ENCODE measurements around the gene CBX4. TPM values are rescaled to one million over a fixed set of nuclear protein-coding genes. Genes with fewer than 3 reads are reported as not detected.

Gene CBX4
- total RNA-seq, 1 donor from 2014 or later = 6.8 TPM

- H3K27ac Mint-ChIP-seq (ENCODE audit: unreplicated experiment) = no peak overlapping the region
- H3K27me3 Mint-ChIP-seq (ENCODE audit: unreplicated experiment) = peaks cover 42% of the 10 kb centered on the region
- H3K4me1 Mint-ChIP-seq (ENCODE audit: unreplicated experiment) = peaks cover 9% of the 10 kb centered on the region
- H3K4me3 Mint-ChIP-seq (ENCODE audit: unreplicated experiment) = peak overlapping the region; percentile 56
- H3K36me3 Mint-ChIP-seq (ENCODE audit: low read depth, unreplicated experiment) = no peaks in the 10 kb centered on the region
- no peak for TF ChIP-seq CTCF (IDR thresholded peaks at IDR 0.05; ENCODE audit: unreplicated experiment)
- no peaks in the 10 kb centered on the region for H3K9me3 Mint-ChIP-seq (ENCODE audit: unreplicated experiment)
- DNase-seq (ENCODE audit: low spot score) = no peak
Observed at GRCh38 chr17:79811868-79812352, 27.3 kb downstream of the CBX4 start.

GRCh38 chr17:79811011-79811867 lies 28.0 kb downstream of the CBX4 start:
- Mint-ChIP-seq H3K27ac (ENCODE audit: unreplicated experiment) (no peak overlapping the region), H3K9me3 (ENCODE audit: unreplicated experiment) (no peaks in the 10 kb centered on the region), H3K4me1 (ENCODE audit: unreplicated experiment) (peaks cover 9% of the 10 kb centered on the region), H3K4me3 (ENCODE audit: unreplicated experiment) (peak overlapping the region; percentile 56), H3K27me3 (ENCODE audit: unreplicated experiment) (peaks cover 41% of the 10 kb centered on the region), H3K36me3 (ENCODE audit: low read depth, unreplicated experiment) (no peaks in the 10 kb centered on the region)
- DNase-seq (ENCODE audit: low spot score) = peak; percentile 70
- peak; percentile 49 for TF ChIP-seq CTCF (IDR thresholded peaks at IDR 0.05; ENCODE audit: unreplicated experiment)

- Mint-ChIP-seq H3K27ac (ENCODE audit: unreplicated experiment) (no peak overlapping the region), H3K4me1 (ENCODE audit: unreplicated experiment) (peaks cover 15% of the 10 kb centered on the region), H3K27me3 (ENCODE audit: unreplicated experiment) (peaks cover 40% of the 10 kb centered on the region), H3K9me3 (ENCODE audit: unreplicated experiment) (no peaks in the 10 kb centered on the region), H3K36me3 (ENCODE audit: low read depth, unreplicated experiment) (no peaks in the 10 kb centered on the region), H3K4me3 (ENCODE audit: unreplicated experiment) (peak overlapping the region; percentile 51)
- DNase-seq (ENCODE audit: low spot score) = peak; percentile 79
- TF ChIP-seq CTCF (IDR thresholded peaks at IDR 0.05; ENCODE audit: unreplicated experiment) = no peak
Observed at GRCh38 chr17:79810130-79811010, 28.9 kb downstream of the CBX4 start.

- Mint-ChIP-seq H3K4me1 (ENCODE audit: unreplicated experiment) (peaks cover 20% of the 10 kb centered on the region), H3K27me3 (ENCODE audit: unreplicated experiment) (peaks cover 48% of the 10 kb centered on the region), H3K36me3 (ENCODE audit: low read depth, unreplicated experiment) (no peaks in the 10 kb centered on the region), H3K4me3 (ENCODE audit: unreplicated experiment) (no peak overlapping the region), H3K9me3 (ENCODE audit: unreplicated experiment) (no peaks in the 10 kb centered on the region), H3K27ac (ENCODE audit: unreplicated experiment) (no peak overlapping the region)
- TF ChIP-seq CTCF (IDR thresholded peaks at IDR 0.05; ENCODE audit: unreplicated experiment) = no peak
- no peak for DNase-seq (ENCODE audit: low spot score)
Observed at GRCh38 chr17:79809530-79810129, 29.6 kb downstream of the CBX4 start.

Data from endothelial cell (in vitro differentiated cells).